ENCODE results near the gene AIFM3. TPM values are rescaled to one million over a fixed set of nuclear protein-coding genes. Genes with fewer than 3 reads are reported as not detected.

AIFM3 gene
- total and polyA plus RNA-seq, 11 donors = 0.25 to 3.0 (median 0.49) TPM; not detected in 2

GRCh38 chr22:20946080-20946986 lies 20.7 kb upstream of the AIFM3 start:
- 61 to 74% (median 70%) methylated on average over 7 of the region's 7 CpGs for WGBS, 4 donors
- TF ChIP-seq POLR2A (IDR thresholded peaks at IDR 0.05) (no peak), CTCF (IDR thresholded peaks at IDR 0.05) (no peak)
- ATAC-seq = peak; percentile 59 to 89 (median 84)
- Histone ChIP-seq H3K27ac (peak overlapping the region in 4 of 12 donors; percentile 12 to 63 (median 24)), H3K4me1 (peaks cover 0 to 42% (median 25%) of the 10 kb centered on the region in 12 donors), H3K9me3 (no peaks in the 10 kb centered on the region), H3K36me3 (peaks cover 0 to 32% (median 19%) of the 10 kb centered on the region in 9 donors), H3K4me3 (no peak overlapping the region), H3K27me3 (no peaks in the 10 kb centered on the region)
- intact Hi-C loops (cut with DNase I) = loop anchor here in 1 of 10 donors (5.0 kb wide), 1 partner anchor 36 kb away; the partner anchor contains the start of gene LZTR1
- peak in 1 of 5 donors; percentile 58 for DNase-seq

- no peak for DNase-seq
- no peak for ATAC-seq
- intact Hi-C loops (cut with DNase I) = loop anchor here in 1 of 10 donors (5.0 kb wide), 1 partner anchor 35 kb away; the partner anchor contains the start of gene LZTR1
- Histone ChIP-seq H3K4me3 (no peak overlapping the region), H3K36me3 (peaks cover 0 to 38% (median 24%) of the 10 kb centered on the region in 9 donors), H3K4me1 (peaks cover 0 to 38% (median 21%) of the 10 kb centered on the region in 12 donors), H3K9me3 (no peaks in the 10 kb centered on the region), H3K27ac (peak overlapping the region in 2 of 12 donors; percentile 18 to 63), H3K27me3 (no peaks in the 10 kb centered on the region)
- 92 to 100% (median 99%) methylated on average over 1 of the region's 1 CpG for WGBS, 4 donors
- TF ChIP-seq CTCF (IDR thresholded peaks at IDR 0.05) (no peak), POLR2A (IDR thresholded peaks at IDR 0.05) (no peak)
Observed at GRCh38 chr22:20946991-20947390, 20.1 kb upstream of the AIFM3 start.

- Histone ChIP-seq H3K4me1 (peaks cover 0 to 34% (median 19%) of the 10 kb centered on the region in 12 donors), H3K27ac (no peak overlapping the region), H3K4me3 (no peak overlapping the region), H3K9me3 (no peaks in the 10 kb centered on the region), H3K36me3 (peaks cover 0 to 53% (median 36%) of the 10 kb centered on the region in 9 donors), H3K27me3 (no peaks in the 10 kb centered on the region)
- DNase-seq (no peak), ATAC-seq (no peak)
- intact Hi-C loops (cut with DNase I) = loop anchor here in 1 of 10 donors (5.0 kb wide), 1 partner anchor 34 kb away; the partner anchor contains the start of gene LZTR1
- no peak for TF ChIP-seq CTCF (IDR thresholded peaks at IDR 0.05)
- TF ChIP-seq POLR2A (IDR thresholded peaks at IDR 0.05) = no peak
- WGBS, 4 donors = 70 to 95% (median 84%) methylated on average over 5 of the region's 5 CpGs
Observed at GRCh38 chr22:20948450-20948849, 18.6 kb upstream of the AIFM3 start.

- H3K9me3 ChIP-seq = no peaks in the 10 kb centered on the region
- intact Hi-C loops (cut with DNase I) = loop anchor here in 1 of 10 donors (5.0 kb wide), 1 partner anchor 33 kb away; the partner anchor contains the start of gene LZTR1
- H3K36me3 ChIP-seq = peaks cover 0 to 58% (median 40%) of the 10 kb centered on the region in 9 donors
- no peak for ATAC-seq
- H3K4me3 ChIP-seq = no peak overlapping the region
- no peak for DNase-seq
- H3K4me1 ChIP-seq = peaks cover 0 to 34% (median 19%) of the 10 kb centered on the region in 12 donors
- no peak for TF ChIP-seq POLR2A (IDR thresholded peaks at IDR 0.05)
- TF ChIP-seq CTCF (IDR thresholded peaks at IDR 0.05) = no peak
- no peaks in the 10 kb centered on the region for H3K27me3 ChIP-seq
- no peak overlapping the region for H3K27ac ChIP-seq
- WGBS, 4 donors = 94 to 98% (median 96%) methylated on average over 5 of the region's 5 CpGs
Observed at GRCh38 chr22:20948989-20949388, 18.1 kb upstream of the AIFM3 start.
